ENCODE data around the gene PUM1.

PUM1 gene

GRCh38 chr1:30988045-30988444, 77.5 kb downstream of the PUM1 start:
- TF ChIP-seq ELF4 (IDR thresholded peaks at IDR 0.05) (no peak), ZNF384 (IDR thresholded peaks at IDR 0.05) (no peak), TARDBP (IDR thresholded peaks at IDR 0.05) (no peak), LEF1 (IDR thresholded peaks at IDR 0.05; ENCODE audit: borderline replicate concordance) (no peak), ARNT (IDR thresholded peaks at IDR 0.05) (no peak), L3MBTL2 (conservative IDR thresholded peaks at IDR 0.05) (no peak), NFRKB (IDR thresholded peaks at IDR 0.05) (no peak), FOXM1 (IDR thresholded peaks at IDR 0.05; ENCODE audit: borderline replicate concordance) (no peak), SUZ12 (IDR thresholded peaks at IDR 0.05) (no peak), PKNOX1 (IDR thresholded peaks at IDR 0.05) (no peak), CTBP1 (IDR thresholded peaks at IDR 0.05; ENCODE audit: borderline replicate concordance) (no peak), FOXK2 (IDR thresholded peaks at IDR 0.05) (no peak), HDGF (IDR thresholded peaks at IDR 0.05; ENCODE audit: borderline replicate concordance) (no peak), FOXA1 (IDR thresholded peaks at IDR 0.05) (no peak), SP1 (IDR thresholded peaks at IDR 0.05) (no peak), BHLHE40 (IDR thresholded peaks at IDR 0.05; ENCODE audit: borderline replicate concordance) (no peak)
- CTCF ChIA-PET, result interaction anchor here (0.7 kb wide), 1 partner anchor 166 kb away, joined by 3 read pairs; no protein-coding TSS in a partner anchor
- no peak for DNase-seq (ENCODE audit: extremely low spot score)
- POLR2A ChIA-PET, result no interaction called here

- DNase-seq (ENCODE audit: extremely low spot score), result no peak
- POLR2A ChIA-PET, result no interaction called here
- peak; percentile 23; the same call in 1 of the 2 replicates for TF ChIP-seq ZNF384 (IDR thresholded peaks at IDR 0.05)
- no peak for TF ChIP-seq LEF1 (IDR thresholded peaks at IDR 0.05; ENCODE audit: borderline replicate concordance)
- CTCF ChIA-PET, result no interaction called here
Measured at GRCh38 chr1:30986755-30987154, 78.8 kb downstream of the PUM1 start.

- ChIA-PET CTCF (interaction anchor here (0.7 kb wide), 1 partner anchor 29 kb away, joined by 5 read pairs; no protein-coding TSS in a partner anchor), POLR2A (no interaction called here)
- no peak for DNase-seq (ENCODE audit: extremely low spot score)
- TF ChIP-seq SP1 (IDR thresholded peaks at IDR 0.05) (no peak), BHLHE40 (IDR thresholded peaks at IDR 0.05; ENCODE audit: borderline replicate concordance) (no peak), ZNF384 (IDR thresholded peaks at IDR 0.05) (no peak), ARNT (IDR thresholded peaks at IDR 0.05) (no peak), NFRKB (IDR thresholded peaks at IDR 0.05) (no peak), TARDBP (IDR thresholded peaks at IDR 0.05) (no peak), SUZ12 (IDR thresholded peaks at IDR 0.05) (no peak), CTBP1 (IDR thresholded peaks at IDR 0.05; ENCODE audit: borderline replicate concordance) (no peak), FOXA1 (IDR thresholded peaks at IDR 0.05) (no peak), FOXK2 (IDR thresholded peaks at IDR 0.05) (no peak), HDGF (IDR thresholded peaks at IDR 0.05; ENCODE audit: borderline replicate concordance) (no peak), LEF1 (IDR thresholded peaks at IDR 0.05; ENCODE audit: borderline replicate concordance) (no peak), FOXM1 (IDR thresholded peaks at IDR 0.05; ENCODE audit: borderline replicate concordance) (no peak)
Measured at GRCh38 chr1:30984991-30985503, 80.5 kb downstream of the PUM1 start.

GRCh38 chr1:30984165-30984889, 81.2 kb downstream of the PUM1 start:
- TF ChIP-seq SP1 (IDR thresholded peaks at IDR 0.05) (no peak), ELF4 (IDR thresholded peaks at IDR 0.05) (no peak), ARNT (IDR thresholded peaks at IDR 0.05) (no peak), PKNOX1 (IDR thresholded peaks at IDR 0.05) (no peak), FOXA1 (IDR thresholded peaks at IDR 0.05) (no peak), NFRKB (IDR thresholded peaks at IDR 0.05) (no peak), TARDBP (IDR thresholded peaks at IDR 0.05) (no peak), HDGF (IDR thresholded peaks at IDR 0.05; ENCODE audit: borderline replicate concordance) (no peak), ZNF384 (IDR thresholded peaks at IDR 0.05) (no peak), FOXM1 (IDR thresholded peaks at IDR 0.05; ENCODE audit: borderline replicate concordance) (no peak), LEF1 (IDR thresholded peaks at IDR 0.05; ENCODE audit: borderline replicate concordance) (no peak), CTBP1 (IDR thresholded peaks at IDR 0.05; ENCODE audit: borderline replicate concordance) (no peak), BHLHE40 (IDR thresholded peaks at IDR 0.05; ENCODE audit: borderline replicate concordance) (no peak), SUZ12 (IDR thresholded peaks at IDR 0.05) (no peak), L3MBTL2 (conservative IDR thresholded peaks at IDR 0.05) (no peak), FOXK2 (IDR thresholded peaks at IDR 0.05) (no peak)
- ChIA-PET POLR2A (no interaction called here), CTCF (interaction anchor here (1.0 kb wide), 1 partner anchor 25 kb away, joined by 3 read pairs; no protein-coding TSS in a partner anchor)
- DNase-seq (ENCODE audit: extremely low spot score), result no peak

GRCh38 chr1:30982937-30983336, 82.6 kb downstream of the PUM1 start:
- no peak for DNase-seq (ENCODE audit: extremely low spot score)
- POLR2A ChIA-PET, result no interaction called here
- TF ChIP-seq SUZ12 (IDR thresholded peaks at IDR 0.05), result no peak
- no peak for TF ChIP-seq FOXM1 (IDR thresholded peaks at IDR 0.05; ENCODE audit: borderline replicate concordance)
- no peak for TF ChIP-seq ELF4 (IDR thresholded peaks at IDR 0.05)
- TF ChIP-seq TARDBP (IDR thresholded peaks at IDR 0.05), result no peak
- TF ChIP-seq PKNOX1 (IDR thresholded peaks at IDR 0.05), result no peak
- TF ChIP-seq FOXK2 (IDR thresholded peaks at IDR 0.05), result no peak
- no peak for TF ChIP-seq CTBP1 (IDR thresholded peaks at IDR 0.05; ENCODE audit: borderline replicate concordance)
- TF ChIP-seq FOXA1 (IDR thresholded peaks at IDR 0.05), result no peak
- no peak for TF ChIP-seq ARNT (IDR thresholded peaks at IDR 0.05)
- TF ChIP-seq L3MBTL2 (conservative IDR thresholded peaks at IDR 0.05), result no peak
- no peak for TF ChIP-seq HDGF (IDR thresholded peaks at IDR 0.05; ENCODE audit: borderline replicate concordance)
- CTCF ChIA-PET, result no interaction called here

GRCh38 chr1:30982431-30982830, 83.1 kb downstream of the PUM1 start:
- TF ChIP-seq FOXM1 (IDR thresholded peaks at IDR 0.05; ENCODE audit: borderline replicate concordance), result no peak
- no peak for TF ChIP-seq PKNOX1 (IDR thresholded peaks at IDR 0.05)
- TF ChIP-seq TARDBP (IDR thresholded peaks at IDR 0.05), result no peak
- TF ChIP-seq ARNT (IDR thresholded peaks at IDR 0.05), result no peak
- TF ChIP-seq CTBP1 (IDR thresholded peaks at IDR 0.05; ENCODE audit: borderline replicate concordance), result no peak
- no peak for TF ChIP-seq ELF4 (IDR thresholded peaks at IDR 0.05)
- no peak for TF ChIP-seq BHLHE40 (IDR thresholded peaks at IDR 0.05; ENCODE audit: borderline replicate concordance)
- TF ChIP-seq FOXA1 (IDR thresholded peaks at IDR 0.05), result no peak
- no peak for TF ChIP-seq HDGF (IDR thresholded peaks at IDR 0.05; ENCODE audit: borderline replicate concordance)
- TF ChIP-seq SUZ12 (IDR thresholded peaks at IDR 0.05), result no peak
- ChIA-PET CTCF (interaction anchor here (1.5 kb wide), 1 partner anchor 54 kb away, joined by 4 read pairs; no protein-coding TSS in a partner anchor), POLR2A (no interaction called here)
- DNase-seq (ENCODE audit: extremely low spot score), result no peak

Data from HEK293T (cell line).